DND-41 (cell line): ENCODE measurements around the gene ASPN.

Source experiments
- EZH2 ChIP-seq: IDR thresholded peaks from 3 replicates; pipeline ENCODE4 v1.6.1; 2012; ENCODE audit warnings: borderline replicate concordance, low read depth, mild to moderate bottlenecking, moderate library complexity, low read length, inconsistent platforms; ENCODE audit not compliant: severe bottlenecking
- TF ChIP-seq, protein P1 (sequence below): IDR thresholded peaks from 2 replicates; pipeline ENCODE4 v1.5.1; 2012; ENCODE audit warnings: borderline replicate concordance, low read length, moderate library complexity, mild to moderate bottlenecking; ENCODE audit not compliant: poor library complexity, severe bottlenecking; ENCODE audit errors: extremely low read depth

GRCh38 chr9:92516521-92516920, 34.2 kb upstream of the ASPN start:
- TF ChIP-seq, protein P1, sequence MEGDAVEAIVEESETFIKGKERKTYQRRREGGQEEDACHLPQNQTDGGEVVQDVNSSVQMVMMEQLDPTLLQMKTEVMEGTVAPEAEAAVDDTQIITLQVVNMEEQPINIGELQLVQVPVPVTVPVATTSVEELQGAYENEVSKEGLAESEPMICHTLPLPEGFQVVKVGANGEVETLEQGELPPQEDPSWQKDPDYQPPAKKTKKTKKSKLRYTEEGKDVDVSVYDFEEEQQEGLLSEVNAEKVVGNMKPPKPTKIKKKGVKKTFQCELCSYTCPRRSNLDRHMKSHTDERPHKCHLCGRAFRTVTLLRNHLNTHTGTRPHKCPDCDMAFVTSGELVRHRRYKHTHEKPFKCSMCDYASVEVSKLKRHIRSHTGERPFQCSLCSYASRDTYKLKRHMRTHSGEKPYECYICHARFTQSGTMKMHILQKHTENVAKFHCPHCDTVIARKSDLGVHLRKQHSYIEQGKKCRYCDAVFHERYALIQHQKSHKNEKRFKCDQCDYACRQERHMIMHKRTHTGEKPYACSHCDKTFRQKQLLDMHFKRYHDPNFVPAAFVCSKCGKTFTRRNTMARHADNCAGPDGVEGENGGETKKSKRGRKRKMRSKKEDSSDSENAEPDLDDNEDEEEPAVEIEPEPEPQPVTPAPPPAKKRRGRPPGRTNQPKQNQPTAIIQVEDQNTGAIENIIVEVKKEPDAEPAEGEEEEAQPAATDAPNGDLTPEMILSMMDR: no peak
- TF ChIP-seq EZH2: no peak
